A673 (cell line): ENCODE results near the gene RFTN1.

Experiments used
- EZH2 ChIP-seq: fragments of 200-600 bp; sonication (generic); IDR thresholded peaks from 2 replicates; pipeline ENCODE4 v1.6.1; 2017; ENCODE audit warnings: borderline replicate concordance, low read depth, mild to moderate bottlenecking, mixed read lengths, antibody characterized with exemption, low read length; ENCODE audit not compliant: poor library complexity, severe bottlenecking
- TF ChIP-seq, protein P1 (sequence below): fragments of 300-800, 200-600 bp; sonication (generic); conservative IDR thresholded peaks from 2 replicates; pipeline ENCODE4 v1.5.1; 2017; ENCODE audit warnings: low read depth, mild to moderate bottlenecking, antibody characterized with exemption, low read length, moderate library complexity, mixed read lengths

DNA sequence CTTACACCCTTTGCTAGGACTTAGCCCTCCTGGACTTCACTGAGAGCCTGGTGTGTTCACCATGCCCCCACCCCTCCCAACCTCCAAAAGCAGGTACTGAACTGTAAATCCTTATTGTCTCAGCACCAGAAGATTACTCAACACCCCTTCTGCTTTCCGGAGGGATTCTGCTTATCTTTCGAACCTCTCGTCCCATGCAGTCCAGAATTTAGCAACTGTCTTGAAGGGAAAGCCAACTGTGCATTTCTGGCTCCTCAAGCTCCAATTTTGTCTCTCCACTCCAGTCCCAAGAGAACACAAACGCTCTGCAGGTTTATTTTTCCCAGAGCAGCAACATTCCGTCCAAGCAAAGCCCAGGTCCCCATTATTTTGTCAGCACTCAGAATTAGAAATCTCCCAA, 49.6 kb downstream of the RFTN1 start:
- TF ChIP-seq, protein P1, sequence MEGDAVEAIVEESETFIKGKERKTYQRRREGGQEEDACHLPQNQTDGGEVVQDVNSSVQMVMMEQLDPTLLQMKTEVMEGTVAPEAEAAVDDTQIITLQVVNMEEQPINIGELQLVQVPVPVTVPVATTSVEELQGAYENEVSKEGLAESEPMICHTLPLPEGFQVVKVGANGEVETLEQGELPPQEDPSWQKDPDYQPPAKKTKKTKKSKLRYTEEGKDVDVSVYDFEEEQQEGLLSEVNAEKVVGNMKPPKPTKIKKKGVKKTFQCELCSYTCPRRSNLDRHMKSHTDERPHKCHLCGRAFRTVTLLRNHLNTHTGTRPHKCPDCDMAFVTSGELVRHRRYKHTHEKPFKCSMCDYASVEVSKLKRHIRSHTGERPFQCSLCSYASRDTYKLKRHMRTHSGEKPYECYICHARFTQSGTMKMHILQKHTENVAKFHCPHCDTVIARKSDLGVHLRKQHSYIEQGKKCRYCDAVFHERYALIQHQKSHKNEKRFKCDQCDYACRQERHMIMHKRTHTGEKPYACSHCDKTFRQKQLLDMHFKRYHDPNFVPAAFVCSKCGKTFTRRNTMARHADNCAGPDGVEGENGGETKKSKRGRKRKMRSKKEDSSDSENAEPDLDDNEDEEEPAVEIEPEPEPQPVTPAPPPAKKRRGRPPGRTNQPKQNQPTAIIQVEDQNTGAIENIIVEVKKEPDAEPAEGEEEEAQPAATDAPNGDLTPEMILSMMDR: no peak
- TF ChIP-seq EZH2: no peak
